ENCODE measurements around the gene SORL1.
"Not testable (repeated sequence)": the region's sequence is repeated elsewhere in the genome, so short reads cannot be mapped to it uniquely, and the experiment has no call there.

SORL1 gene

DNA sequence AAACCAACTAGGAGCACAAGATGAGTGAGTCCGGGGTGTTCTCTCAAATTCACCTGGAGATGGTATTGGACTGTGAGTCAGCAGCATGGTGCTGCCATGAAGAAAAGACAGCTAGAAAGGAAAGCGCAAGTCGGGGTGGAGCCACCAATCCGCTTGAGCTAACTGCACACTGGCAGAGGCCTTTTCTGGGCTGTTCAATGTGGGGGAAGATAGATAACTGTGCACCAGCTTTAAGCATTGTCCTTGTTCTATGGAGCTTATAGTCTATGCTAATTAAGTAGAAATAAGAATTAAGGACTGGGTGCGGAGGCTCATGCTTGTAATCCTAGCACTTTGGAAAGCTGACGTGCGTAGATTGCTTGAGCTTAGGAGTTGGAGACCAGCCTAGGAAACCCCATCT lies 22.6 kb downstream of the SORL1 start:
- DNase-seq (ENCODE audit: low read depth): no peak

DNA sequence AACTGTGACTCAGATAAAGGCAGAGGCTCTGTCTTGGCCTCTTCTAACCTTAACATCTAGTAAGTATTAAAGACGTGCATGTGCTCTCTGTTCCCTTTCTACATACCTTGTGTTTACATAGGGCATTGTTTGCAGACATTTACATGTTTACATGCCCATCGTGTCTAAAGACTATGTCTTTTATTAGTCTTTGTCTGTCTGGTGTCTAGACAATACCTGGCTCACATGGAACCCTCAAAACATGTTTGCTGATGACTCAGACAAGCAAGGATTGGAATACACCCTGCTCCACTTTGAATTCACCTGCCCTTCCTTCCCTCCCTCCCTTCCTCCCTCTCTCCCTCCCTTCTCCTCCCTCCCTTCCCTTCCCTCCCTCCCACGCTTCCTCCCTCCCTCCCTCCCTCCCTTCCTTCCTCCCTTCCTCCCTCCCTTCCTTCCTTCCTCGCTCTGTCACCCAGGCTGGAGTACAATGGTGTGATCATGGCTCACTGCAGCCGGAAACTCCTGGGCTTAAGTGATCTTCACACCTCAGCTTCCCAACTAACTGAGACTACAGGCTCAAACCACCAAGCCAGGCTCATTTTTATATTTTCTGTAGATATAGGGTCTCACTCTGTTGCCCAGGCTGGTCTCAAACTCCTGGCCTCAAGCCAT lies 24.4 kb downstream of the SORL1 start:
- no peak for DNase-seq (ENCODE audit: low read depth)

DNA sequence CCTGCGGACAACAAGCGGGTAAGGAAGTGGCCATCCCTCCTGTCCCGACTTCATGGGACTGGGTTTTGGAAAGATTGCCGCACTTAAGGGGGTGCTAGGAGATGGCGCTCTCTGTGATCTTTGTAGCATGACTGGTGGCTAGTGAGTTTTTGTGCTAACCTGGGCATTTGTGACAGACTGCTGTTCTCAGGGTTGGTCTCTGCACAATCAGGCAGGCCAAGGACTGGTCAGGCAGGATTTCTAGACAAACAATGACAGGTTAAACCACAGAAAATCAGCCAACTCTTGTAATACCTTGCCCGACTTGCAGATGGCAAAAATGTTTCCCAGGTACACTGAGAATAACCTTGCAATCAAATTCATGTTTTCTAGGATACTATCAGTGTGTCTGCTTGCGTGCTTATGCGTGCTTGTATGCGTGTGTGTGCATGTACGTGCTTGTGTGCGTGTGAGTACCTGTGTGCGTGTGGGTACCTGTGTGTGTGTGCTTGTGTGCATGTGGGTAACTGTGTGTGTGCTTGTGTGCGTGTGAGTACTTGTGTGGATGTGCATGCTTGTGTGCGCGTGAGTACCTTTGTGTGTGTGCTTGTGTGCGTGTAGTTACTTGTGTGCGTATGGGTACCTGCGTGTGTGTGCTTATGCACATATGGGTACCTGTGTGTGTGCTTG lies 26.2 kb downstream of the SORL1 start:
- DNase-seq (ENCODE audit: low read depth): no peak

DNA sequence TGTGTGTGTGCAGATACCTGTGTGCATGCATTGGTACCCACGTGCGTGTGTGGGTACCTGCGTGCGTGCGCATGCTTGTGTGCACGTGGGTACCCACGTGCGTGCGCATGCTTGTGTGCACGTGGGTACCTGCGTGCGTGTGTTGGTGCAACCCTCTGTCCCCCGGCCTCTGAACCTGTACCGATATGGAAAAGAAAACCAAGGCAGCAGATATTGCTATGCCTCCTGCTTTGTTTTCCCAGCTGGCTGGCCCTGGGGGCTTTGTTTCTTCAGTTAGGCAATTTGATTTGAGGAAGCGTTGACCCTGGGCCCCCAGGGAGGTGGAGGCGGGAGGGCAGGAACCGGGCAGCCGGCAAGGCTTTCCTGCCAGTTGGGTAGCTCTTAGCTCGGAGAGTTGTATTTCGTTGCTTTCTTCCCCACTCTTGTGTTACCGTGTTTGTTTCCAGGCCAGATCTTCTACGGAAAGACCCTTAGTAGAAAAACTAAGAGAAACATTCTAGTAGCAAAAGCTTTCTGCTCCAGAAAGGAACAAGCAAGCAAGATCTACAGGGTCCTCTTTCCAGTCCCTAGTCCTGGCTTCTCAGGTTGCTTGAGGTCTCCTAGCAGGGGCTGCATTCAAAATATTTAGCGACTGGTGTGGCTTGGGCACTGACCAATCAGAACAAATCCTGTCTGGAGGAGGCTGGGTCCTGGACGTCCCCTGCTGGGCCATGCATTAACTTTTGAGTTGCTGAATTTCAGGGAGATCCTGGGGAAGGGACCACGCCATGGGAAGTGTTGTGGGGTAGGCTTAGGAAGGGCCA lies 27.0 kb downstream of the SORL1 start:
- DNase-seq (ENCODE audit: low read depth): no peak

DNA sequence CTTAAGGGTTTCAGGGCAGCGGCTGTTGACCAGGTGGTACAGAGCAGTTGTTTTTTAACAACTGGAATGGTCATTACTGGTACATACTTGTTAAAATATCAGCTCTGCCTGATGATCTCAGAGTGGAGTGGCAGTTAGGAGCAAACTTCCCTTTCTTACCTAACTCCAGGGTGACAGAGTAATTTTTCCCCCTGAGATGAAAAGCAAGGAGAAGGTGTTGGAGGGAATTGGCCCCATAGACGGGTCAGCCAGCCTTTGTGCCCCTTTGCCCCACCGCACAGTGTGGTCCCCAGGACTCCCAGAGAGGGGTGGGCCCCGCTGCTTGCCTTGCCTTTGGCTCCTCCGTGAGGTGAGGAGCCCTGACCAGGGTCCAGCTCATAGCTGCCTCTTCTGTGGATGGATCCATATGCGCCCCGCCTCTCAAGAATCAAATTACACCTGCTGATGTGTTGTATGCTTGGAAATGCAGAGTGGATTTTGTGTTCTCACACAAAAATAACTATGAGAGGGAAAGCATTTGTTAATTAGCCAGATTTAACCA lies 27.7 kb downstream of the SORL1 start:
- no peak for DNase-seq (ENCODE audit: low read depth)

DNA sequence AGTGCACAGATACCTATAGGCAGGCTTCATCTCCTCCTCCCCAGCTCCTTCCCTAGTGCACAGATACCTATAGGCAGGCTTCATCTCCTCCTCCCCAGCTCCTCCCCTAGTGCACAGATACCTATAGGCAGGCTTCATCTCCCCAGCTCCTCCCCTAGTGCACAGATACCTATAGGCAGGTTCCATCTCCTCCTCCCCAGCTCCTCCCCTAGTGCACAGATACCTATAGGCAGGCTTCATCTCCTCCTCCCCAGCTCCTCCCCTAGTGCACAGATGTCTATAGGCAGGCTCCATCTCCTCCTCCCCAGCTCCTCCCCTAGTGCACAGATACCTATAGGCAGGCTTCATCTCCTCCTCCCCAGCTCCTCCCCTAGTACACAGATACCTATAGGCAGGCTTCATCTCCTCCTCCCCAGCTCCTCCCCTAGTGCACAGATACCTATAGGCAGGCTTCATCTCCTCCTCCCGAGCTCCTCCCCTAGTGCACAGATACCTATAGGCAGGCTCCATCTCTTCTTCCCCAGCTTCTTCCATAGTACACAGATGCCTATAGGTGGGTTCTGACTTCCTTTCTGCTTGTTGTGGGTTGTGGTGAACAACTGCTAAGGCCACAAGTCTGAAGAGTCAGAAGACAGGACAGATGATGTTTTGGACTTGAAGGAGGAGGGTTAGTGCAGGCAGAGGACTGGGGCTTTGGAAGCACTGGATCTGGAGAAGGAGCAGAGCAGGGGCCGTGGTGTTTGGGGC lies 29.5 kb downstream of the SORL1 start:
- not testable (repeated sequence) for DNase-seq (ENCODE audit: low read depth)

DNA sequence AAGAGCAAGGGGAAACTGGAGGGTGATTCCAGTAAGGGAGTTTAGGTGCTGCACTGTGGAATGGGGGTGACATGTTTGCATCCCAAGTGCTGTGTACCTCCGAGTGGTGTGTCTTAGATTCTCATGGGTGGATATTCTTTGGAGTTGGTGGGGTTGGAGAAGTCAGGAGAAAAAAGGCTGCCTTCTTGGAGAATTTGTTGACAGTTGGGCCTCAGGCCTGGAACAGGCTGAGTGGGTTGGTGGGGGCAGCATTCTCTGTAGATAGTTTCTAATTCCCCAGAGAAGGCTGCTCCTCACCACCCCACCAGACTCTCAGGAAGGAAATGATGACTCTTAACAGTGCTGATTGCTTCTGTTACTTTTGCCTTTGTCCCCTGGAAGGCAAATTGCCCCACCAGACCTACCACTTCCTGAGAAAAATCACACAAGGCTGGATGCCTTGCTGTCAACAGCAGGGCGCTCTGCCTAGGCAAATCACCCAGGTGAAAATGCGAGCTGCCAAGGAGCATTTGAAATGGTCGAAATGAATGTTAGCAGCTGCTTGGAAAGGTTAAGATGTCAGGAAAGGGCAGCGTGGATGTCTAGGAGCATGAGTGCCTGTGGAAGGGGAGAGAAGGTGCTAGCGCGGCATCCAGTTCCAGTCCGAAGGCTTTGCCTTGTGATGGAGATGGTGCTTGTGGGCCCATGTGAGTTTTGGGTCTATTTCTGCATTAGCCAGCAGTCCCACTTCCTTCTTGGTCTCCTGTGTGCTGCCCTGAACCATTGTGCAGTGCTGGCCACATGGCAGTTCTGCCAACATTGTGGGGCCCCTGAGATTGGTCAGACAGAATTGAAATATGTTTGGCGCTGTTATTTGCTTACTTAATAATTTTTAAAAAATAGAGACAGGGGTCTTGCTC lies 30.4 kb downstream of the SORL1 start:
- no peak for DNase-seq (ENCODE audit: low read depth)

DNA sequence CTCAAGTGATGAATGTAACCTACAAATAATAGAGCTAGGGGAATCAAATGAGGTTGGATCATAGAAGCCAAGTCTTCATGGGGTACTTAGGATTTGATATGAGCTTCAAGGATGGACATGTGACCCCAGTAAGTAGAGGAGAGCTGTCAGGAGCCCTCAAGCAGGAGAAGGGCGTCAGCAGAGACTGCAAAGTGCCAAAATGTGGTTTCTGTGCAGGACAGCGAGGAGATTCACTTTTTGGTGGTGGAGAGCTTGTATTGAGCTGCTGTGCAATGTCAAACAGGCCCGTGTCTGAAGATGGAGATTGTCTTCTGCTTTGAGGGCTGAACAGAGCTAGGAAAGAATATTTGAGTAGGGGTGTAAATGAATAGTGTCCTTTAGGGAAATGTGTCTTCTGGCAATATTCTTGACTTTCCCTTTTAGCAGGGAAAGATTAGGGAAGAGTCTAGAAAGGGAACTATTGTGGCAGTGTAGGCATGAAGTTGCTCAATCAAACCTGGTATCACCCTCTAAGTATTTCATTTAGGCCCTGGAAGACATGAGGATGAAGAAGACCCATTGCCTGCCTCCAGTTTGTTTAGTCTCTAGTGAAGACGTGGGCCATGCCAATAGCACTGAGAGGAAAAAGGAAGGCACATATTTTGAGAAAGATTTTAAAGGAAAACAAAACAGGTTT lies 31.8 kb downstream of the SORL1 start:
- no peak for DNase-seq (ENCODE audit: low read depth)

DNA sequence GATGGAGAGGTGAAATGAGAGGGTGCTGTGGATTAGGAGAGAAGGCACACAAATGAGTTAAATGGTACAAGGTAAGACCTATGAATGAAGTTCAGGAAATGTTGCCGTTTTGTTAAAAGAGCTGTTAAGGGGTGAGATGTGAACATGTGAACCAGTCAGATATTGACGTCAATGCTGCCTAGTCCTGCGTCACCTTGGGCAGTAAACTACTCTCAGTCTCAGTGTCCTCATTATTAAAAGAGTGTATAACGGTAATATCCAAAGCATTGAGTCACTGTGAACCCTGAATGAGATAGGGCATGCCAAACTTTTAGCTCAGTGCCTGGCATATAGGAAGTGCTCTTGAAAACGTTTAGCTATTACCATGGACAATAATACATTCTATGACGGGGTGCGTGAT lies 33.1 kb downstream of the SORL1 start:
- no peak for DNase-seq (ENCODE audit: low read depth)

DNA sequence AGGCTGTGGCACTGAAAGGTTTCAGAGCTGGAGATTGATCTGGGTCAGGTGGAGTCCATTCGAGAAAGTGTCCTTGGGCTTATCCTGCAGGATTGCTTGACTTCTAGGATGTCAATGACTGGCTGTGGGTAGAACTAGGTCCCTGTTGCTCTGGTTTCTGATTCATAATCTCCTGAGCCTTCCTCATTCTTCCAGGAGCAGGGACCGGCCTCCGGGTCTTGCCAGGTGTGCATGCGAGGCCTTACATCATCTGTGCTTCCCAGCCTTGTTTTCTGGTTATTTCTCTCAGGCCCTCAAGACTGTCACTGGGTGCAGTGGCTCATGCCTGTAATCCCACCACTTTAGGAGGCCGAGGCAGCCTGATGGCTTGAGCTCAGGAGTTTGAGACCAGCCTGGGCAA lies 33.9 kb downstream of the SORL1 start:
- DNase-seq (ENCODE audit: low read depth): no peak

DNA sequence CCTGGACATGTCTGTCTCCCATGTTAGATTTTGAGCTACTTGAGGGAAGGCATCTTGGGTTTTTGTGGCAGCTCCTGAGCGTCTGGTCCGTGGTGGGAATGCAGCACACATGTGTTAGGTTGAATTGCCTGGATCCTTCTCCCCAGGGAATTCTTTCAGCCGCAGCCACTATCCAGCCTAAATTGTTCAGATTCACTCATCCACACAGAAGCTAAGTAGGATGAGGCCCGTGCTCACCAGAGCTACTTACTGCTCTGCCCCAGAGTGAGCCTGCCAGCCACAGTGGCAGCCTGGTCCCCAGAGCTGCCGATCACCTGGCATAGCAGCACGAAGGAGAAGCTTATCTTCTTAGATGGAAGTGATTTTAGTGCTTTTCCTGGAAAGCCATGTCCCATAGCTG lies 35.1 kb downstream of the SORL1 start:
- no peak for DNase-seq (ENCODE audit: low read depth)

DNA sequence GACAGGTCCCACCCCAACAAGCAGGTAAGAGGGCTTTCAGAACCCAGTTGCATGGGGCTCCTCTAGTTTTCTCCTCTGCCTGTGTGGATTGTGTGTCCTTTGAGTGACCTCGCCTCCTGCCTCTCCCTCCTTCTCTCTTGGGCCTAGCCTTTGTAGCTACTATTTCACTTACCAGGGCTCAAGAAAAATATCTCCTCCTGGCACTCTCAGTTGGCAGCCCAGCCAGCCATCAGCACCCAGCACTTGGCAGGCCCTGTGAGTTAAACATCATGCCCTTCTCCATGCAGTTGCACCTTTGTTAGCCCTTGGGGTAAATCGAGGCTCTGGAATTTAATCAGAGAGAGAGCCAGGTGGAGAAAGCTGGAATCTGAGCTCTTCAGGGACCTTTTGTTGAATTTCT lies 36.1 kb downstream of the SORL1 start:
- DNase-seq (ENCODE audit: low read depth): no peak

DNA sequence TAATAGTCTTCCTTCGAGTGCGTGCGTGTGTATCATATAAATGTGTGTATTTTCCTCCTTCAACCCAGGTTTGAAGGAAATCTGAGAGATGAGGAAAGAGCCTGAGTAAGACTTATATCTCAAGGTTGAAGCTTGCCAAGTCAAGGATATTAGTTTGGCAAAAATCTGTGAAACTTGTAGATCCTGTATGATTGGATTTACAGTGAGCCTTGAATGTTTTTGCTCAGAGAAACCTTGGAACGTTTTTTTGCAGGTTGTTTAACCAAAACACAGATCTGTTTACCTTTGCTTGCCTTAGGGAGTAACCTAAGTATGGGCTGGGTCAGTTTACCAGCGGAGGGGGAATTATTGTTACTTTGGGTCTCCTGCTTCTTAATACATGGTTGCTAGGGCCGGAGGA lies 36.5 kb downstream of the SORL1 start:
- no peak for DNase-seq (ENCODE audit: low read depth)

DNA sequence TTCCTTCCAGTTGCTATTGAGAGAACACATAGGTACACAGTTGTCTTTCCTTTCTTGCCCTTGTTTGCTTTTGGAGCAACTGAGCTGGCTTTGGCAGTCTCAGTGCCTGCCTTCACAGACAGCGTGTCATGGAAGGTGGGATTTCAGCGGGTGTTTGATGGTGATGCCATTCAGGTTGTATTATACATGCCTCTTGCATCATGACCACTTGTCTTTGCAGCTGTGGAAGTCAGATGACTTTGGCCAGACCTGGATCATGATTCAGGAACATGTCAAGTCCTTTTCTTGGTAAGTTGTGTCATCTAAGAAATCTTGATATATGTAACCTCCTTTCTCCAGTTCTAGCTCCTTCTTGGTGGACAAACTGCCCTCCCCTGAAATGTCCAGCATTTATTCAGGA lies 37.7 kb downstream of the SORL1 start:
- no peak for DNase-seq (ENCODE audit: low read depth)

DNA sequence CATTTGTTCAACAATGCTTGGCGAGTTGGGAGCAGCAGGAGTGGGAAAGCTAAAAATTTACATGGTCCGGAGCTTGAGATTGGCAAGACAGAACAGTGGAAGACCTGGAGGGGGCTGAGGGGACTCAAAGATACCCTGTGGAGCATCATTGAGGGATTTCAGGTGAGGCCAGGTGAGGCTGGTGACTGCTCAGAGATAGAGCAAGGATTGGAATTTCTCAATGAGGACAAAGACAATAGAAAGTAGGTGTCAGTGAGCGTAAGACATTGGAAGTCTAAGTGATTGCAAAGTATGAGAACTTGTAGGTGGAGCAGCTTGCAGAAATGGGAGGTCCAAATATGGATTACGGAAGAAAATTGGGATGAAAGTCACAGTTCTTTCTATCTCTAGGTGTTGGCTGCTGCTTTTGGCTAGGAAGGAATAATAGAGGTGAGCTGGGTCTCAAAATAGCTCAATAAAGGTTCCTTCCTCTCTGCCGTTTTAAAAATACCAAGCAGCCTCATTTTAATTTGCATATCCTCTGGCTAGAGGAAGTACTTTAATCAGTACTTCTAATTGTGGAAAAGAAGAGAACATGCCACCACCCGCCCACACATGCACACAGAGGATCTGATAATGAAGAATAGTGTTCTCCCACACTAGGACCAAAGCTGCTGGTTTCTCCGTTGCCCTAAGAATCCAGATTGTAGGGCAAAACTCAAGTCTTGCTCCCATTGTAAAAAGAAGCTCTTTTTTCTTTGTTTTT lies 42.4 kb downstream of the SORL1 start:
- no peak for DNase-seq (ENCODE audit: low read depth)

DNA sequence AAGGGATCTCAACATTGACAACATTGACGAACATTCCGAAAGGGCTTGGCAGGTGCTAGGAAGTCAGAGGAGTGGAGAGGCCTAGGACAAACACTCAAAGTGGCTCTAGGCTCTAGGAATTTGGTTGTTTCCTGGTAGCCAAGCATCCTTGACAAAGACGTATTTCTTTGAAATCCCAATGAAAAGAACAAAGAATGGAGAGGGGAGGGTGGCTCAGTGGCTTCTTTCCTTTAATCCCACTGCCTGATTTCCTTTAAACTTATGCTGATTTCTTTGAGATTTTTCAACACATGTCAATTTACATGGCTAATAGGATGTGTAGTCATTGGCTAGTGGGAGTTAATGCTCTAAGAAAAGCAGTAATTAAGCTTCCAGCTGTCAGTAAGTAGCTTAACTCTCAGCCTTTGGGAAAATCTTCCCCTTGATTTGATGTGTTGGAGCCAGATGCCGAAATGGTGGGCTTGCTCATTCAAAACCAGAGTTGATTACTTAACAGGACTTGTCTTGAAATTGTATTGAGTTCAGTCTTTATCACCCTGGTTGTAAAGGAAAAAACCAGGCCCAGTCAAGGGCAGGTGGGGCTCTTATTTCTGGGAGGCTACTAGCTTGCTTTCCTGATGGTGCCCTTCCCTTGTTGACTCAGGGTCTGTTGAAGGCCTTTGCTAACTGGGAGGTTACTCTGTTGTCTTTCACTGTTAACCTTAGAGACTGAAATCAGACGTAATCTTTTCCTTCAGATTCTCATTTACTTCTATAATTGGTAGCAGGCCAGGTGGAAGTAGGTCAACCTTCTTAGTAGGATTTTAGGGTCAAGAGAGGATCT lies 45.3 kb downstream of the SORL1 start:
- no peak for DNase-seq (ENCODE audit: low read depth)

DNA sequence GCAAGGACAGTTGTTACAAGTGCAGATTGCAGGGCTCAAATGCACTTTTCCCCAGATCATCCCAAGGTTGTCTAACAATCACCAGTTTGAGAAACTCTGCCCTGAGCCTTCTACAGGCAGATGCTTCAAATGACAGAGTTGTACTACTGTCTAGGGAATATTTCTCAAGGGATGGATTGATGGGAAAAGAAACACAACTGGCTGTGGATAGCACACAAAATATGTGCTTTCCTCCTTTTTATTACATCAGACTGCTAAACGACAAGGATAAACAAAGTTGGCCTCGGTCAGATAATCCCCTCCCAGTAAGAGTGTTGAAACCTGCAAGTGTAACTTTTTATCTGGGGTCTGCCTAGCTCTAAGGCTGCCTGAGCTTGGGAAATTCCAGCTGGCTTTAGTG lies 47.3 kb downstream of the SORL1 start:
- DNase-seq (ENCODE audit: low read depth): no peak

DNA sequence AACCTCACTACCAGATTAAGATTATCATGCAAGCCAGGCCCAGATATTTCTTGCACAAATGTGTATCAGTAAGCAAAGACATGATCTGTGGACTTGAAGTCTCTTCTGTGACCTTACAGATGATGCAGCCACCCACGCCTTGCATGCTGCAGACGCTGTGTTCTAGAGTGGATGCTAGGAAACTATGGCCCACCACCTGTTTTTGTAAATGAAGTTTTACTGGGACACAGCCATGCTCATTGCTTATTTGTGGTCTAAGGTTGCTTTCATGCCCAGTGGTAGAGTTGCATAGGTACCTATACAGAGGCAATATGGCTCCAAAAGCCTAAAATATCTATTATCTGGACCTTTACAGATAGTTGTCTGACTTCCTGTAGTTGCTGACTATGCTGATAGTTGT lies 48.2 kb downstream of the SORL1 start:
- DNase-seq (ENCODE audit: low read depth): no peak

DNA sequence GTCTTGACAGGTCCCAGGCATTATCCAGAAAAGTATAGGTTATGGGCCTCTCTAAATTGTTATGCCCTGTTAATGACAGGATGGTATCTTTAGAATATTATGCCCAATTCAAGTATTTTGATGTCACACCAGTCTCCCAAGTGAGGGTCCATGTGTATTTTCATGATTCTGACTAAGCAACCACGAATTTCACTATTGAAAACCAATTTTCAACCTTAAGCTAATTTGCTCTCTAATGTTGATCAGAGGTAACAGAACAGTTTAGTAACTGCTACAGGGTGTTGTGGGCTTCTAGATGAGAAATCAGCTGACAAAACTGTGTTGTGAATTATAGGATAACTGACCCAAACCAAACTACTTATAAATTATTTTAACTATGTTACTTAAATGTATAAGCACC lies 48.6 kb downstream of the SORL1 start:
- no peak for DNase-seq (ENCODE audit: low read depth)

Data from HS-27A (cell line).